GM23338 (cell line): ENCODE data around the gene PCDHGA9. TPM values are rescaled to one million over a fixed set of nuclear protein-coding genes. Genes with fewer than 3 reads are reported as not detected.

Experiments
- ATAC-seq: fragments of 200-7000 bp; cut with Tn5 transposase; 3 replicates; pipeline ENCODE4 v1.9.1; 2020
- DNase-seq: peaks from one replicate; pipeline ENCODE4 v3.0.0-alpha.2; 2015; ENCODE audit warnings: low spot score
- H2AFZ ChIP-seq: fragments of 200-600 bp; sonication (generic); 2 replicates; pipeline ENCODE4 v1.8.0; 2016; ENCODE audit warnings: antibody characterized with exemption, mild to moderate bottlenecking, moderate library complexity
- H3F3A ChIP-seq: fragments of 200-600 bp; sonication (generic); replicated peaks from 2 replicates; pipeline ENCODE4 v1.8.0; 2017; ENCODE audit warnings: antibody characterized with exemption, mixed run types, low read depth
- H3K27ac ChIP-seq: fragments of 200-600 bp; sonication (generic); 2 replicates; pipeline ENCODE4 v1.6.1; 2016; ENCODE audit warnings: low read depth
- H3K27me3 ChIP-seq: fragments of 200-600 bp; sonication (generic); 2 replicates; pipeline ENCODE4 v1.8.0; 2016; ENCODE audit warnings: mild to moderate bottlenecking, mixed run types, moderate library complexity; ENCODE audit not compliant: insufficient read depth
- H3K36me3 ChIP-seq: fragments of 200-600 bp; sonication (generic); 2 replicates; pipeline ENCODE4 v1.8.0; 2016; ENCODE audit warnings: mild to moderate bottlenecking; ENCODE audit not compliant: insufficient read depth
- H3K4me1 ChIP-seq: fragments of 200-600 bp; sonication (generic); 2 replicates; pipeline ENCODE4 v1.8.0; 2016; ENCODE audit warnings: mild to moderate bottlenecking, moderate library complexity; ENCODE audit not compliant: insufficient read depth
- H3K4me2 ChIP-seq: fragments of 200-600 bp; sonication (generic); 2 replicates; pipeline ENCODE4 v1.7.1; 2017; ENCODE audit warnings: mixed run types
- H3K4me3 ChIP-seq: fragments of 200-600 bp; sonication (generic); 2 replicates; pipeline ENCODE4 v1.6.1; 2016; ENCODE audit warnings: mixed run types
- H3K79me2 ChIP-seq: fragments of 200-600 bp; sonication (generic); replicated peaks from 2 replicates; pipeline ENCODE4 v1.8.0; 2017; ENCODE audit warnings: mild to moderate bottlenecking; ENCODE audit not compliant: insufficient read depth
- H3K9me2 ChIP-seq: fragments of 200-600 bp; sonication (generic); 2 replicates; pipeline ENCODE4 v1.8.0; 2017; ENCODE audit not compliant: insufficient read depth
- H4K20me1 ChIP-seq: fragments of 200-600 bp; sonication (generic); replicated peaks from 2 replicates; pipeline ENCODE4 v1.8.0; 2017; ENCODE audit warnings: mild to moderate bottlenecking; ENCODE audit not compliant: insufficient read depth
- H3K27ac Mint-ChIP-seq: 2 replicates; pipeline ENCODE4 v1.8.0; 2020; ENCODE audit warnings: inconsistent platforms, mild to moderate bottlenecking, moderate library complexity, mixed read lengths
- H3K27me3 Mint-ChIP-seq: 3 replicates; pipeline ENCODE4 v1.8.0; 2022; ENCODE audit warnings: low read depth, mild to moderate bottlenecking, moderate library complexity, mixed read lengths, inconsistent platforms; ENCODE audit not compliant: insufficient read depth, poor library complexity
- H3K36me3 Mint-ChIP-seq: 3 replicates; pipeline ENCODE4 v1.8.0; 2021; ENCODE audit warnings: low read depth, mild to moderate bottlenecking, inconsistent platforms, moderate library complexity, mixed read lengths
- H3K4me1 Mint-ChIP-seq: 3 replicates; pipeline ENCODE4 v1.8.0; 2020; ENCODE audit warnings: mild to moderate bottlenecking, inconsistent platforms, mixed read lengths
- H3K4me3 Mint-ChIP-seq: 3 replicates; pipeline ENCODE4 v1.8.0; 2021; ENCODE audit warnings: moderate library complexity, mild to moderate bottlenecking, inconsistent platforms, mixed read lengths
- H3K9me3 Mint-ChIP-seq: 3 replicates; pipeline ENCODE4 v1.8.0; 2020; ENCODE audit warnings: moderate library complexity, mild to moderate bottlenecking, inconsistent platforms, mixed read lengths
- ETS1 ChIP-seq: IDR thresholded peaks from 2 replicates; pipeline ENCODE4 v1.6.1; 2016; ENCODE audit warnings: antibody characterized with exemption
- EZH2 ChIP-seq: fragments of 200-600 bp; sonication (generic); IDR thresholded peaks from one replicate; pipeline ENCODE4 v1.8.0; 2017; ENCODE audit warnings: antibody characterized with exemption, mild to moderate bottlenecking, low read depth; ENCODE audit not compliant: unreplicated experiment
- REST ChIP-seq: IDR thresholded peaks from one replicate; pipeline ENCODE4 v1.6.1; 2018; ENCODE audit warnings: antibody characterized with exemption; ENCODE audit not compliant: unreplicated experiment
- STAT1 ChIP-seq: IDR thresholded peaks from one replicate; pipeline ENCODE4 v1.6.1; 2016; ENCODE audit warnings: antibody characterized with exemption; ENCODE audit not compliant: unreplicated experiment
- polyA plus RNA-seq: library from polyadenylated mRNA; unstranded; fragments of >200 nt; fragmentation: Nextera tagmentation; extraction: Ambion mirVana; gene quantifications from 2 replicates; pipeline ENCODE4 v1.2.1, GENCODE V29; 2016
- total RNA-seq: library from RNA; depleted of rRNA; stranded (reverse); fragments of >200 nt; shearing (Covaris generic); gene quantifications from 2 replicates; pipeline ENCODE4 v1.2.3, GENCODE V29; 2014
- TF ChIP-seq, protein P1 (sequence below), 2 experiments: fragments of 200-600 bp in 1 of 2; sonication (generic) in 1 of 2; conservative IDR thresholded peaks; 2 replicates each; pipeline versions ENCODE4 v1.5.1 to v1.6.1; 2016 to 2017; ENCODE audit warnings: antibody characterized with exemption in 2 of 2, low read depth in 2 of 2, mild to moderate bottlenecking in 2 of 2, moderate library complexity in 1 of 2
- TF ChIP-seq, protein P2 (sequence below): fragments of 250-450 bp; sonication (Bioruptor Pico); IDR thresholded peaks from 2 replicates; pipeline ENCODE4 v1.5.0; 2020; ENCODE audit warnings: mild to moderate bottlenecking, moderate library complexity

Gene PCDHGA9
- total and polyA plus RNA-seq, 2 experiments from 2014 or later = 0.50 to 5.5 TPM

GRCh38 chr5:141412854-141413539, 10.4 kb downstream of the PCDHGA9 start, which contains the start of gene PCDHGA10:
PCDHGA10 (plus strand) TSS chr5:141412987; CDS start chr5:141413176, 189 bp downstream.
- Histone ChIP-seq H3K27me3 (peaks cover 8% of the 10 kb centered on the region), H3K27ac (no peak within 1 kb of the TSS), H4K20me1 (peaks cover 7% of the 10 kb centered on the region; the same call in 1 of the 2 replicates), H3K79me2 (0 out of 2 replicates have a peak, but pooled peaks cover 4% of the 10 kb centered on the region), H2AFZ (peak within 1 kb of the TSS; percentile 57), H3K36me3 (no peaks in the 10 kb centered on the region), H3K4me3 (peak within 1 kb of the TSS; percentile 40; the same call in 1 of the 2 replicates), H3K9me2 (no peaks in the 10 kb centered on the region), H3K4me2 (peak within 1 kb of the TSS; percentile 45; the same call in 1 of the 2 replicates), H3K4me1 (peaks cover 5% of the 10 kb centered on the region), H3F3A (no peaks in the 10 kb centered on the region)
- H3K4me3 Mint-ChIP-seq = peak within 1 kb of the TSS; percentile 90
- peak; percentile 92 for DNase-seq
- H3K36me3 Mint-ChIP-seq = peaks cover 46% of the 10 kb centered on the region
- peak within 1 kb of the TSS; percentile 89 for H3K27ac Mint-ChIP-seq
- peaks cover 23% of the 10 kb centered on the region for H3K27me3 Mint-ChIP-seq
- H3K9me3 Mint-ChIP-seq = peaks cover 43% of the 10 kb centered on the region
- peaks cover 16% of the 10 kb centered on the region for H3K4me1 Mint-ChIP-seq
- ATAC-seq = peak; percentile 57
- TF ChIP-seq REST = no peak
- TF ChIP-seq, protein P1, sequence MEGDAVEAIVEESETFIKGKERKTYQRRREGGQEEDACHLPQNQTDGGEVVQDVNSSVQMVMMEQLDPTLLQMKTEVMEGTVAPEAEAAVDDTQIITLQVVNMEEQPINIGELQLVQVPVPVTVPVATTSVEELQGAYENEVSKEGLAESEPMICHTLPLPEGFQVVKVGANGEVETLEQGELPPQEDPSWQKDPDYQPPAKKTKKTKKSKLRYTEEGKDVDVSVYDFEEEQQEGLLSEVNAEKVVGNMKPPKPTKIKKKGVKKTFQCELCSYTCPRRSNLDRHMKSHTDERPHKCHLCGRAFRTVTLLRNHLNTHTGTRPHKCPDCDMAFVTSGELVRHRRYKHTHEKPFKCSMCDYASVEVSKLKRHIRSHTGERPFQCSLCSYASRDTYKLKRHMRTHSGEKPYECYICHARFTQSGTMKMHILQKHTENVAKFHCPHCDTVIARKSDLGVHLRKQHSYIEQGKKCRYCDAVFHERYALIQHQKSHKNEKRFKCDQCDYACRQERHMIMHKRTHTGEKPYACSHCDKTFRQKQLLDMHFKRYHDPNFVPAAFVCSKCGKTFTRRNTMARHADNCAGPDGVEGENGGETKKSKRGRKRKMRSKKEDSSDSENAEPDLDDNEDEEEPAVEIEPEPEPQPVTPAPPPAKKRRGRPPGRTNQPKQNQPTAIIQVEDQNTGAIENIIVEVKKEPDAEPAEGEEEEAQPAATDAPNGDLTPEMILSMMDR (conservative IDR thresholded peaks at IDR 0.05; ENCODE audit: low read depth in 2 of 2) = peak; percentile 71 to 74

- no peaks in the 10 kb centered on the region for H3F3A ChIP-seq
- H2AFZ ChIP-seq = no peak overlapping the region; the same call in 1 of the 2 replicates
- DNase-seq (no peak), ATAC-seq (peak; percentile 65)
- H3K4me3 Mint-ChIP-seq = peak overlapping the region; percentile 90
- H3K4me3 ChIP-seq = peak overlapping the region; percentile 40; the same call in 1 of the 2 replicates
- H3K4me1 Mint-ChIP-seq = peaks cover 17% of the 10 kb centered on the region
- H3K4me1 ChIP-seq = peaks cover 2% of the 10 kb centered on the region
- H3K27me3 ChIP-seq = peaks cover 12% of the 10 kb centered on the region
- no peaks in the 10 kb centered on the region for H3K9me2 ChIP-seq
- H3K36me3 Mint-ChIP-seq = peaks cover 50% of the 10 kb centered on the region
- 0 out of 2 replicates have a peak, but pooled peaks cover 2% of the 10 kb centered on the region for H3K79me2 ChIP-seq
- H3K9me3 Mint-ChIP-seq = peaks cover 47% of the 10 kb centered on the region
- no peak overlapping the region for H3K27ac ChIP-seq
- no peaks in the 10 kb centered on the region for H3K36me3 ChIP-seq
- H3K4me2 ChIP-seq = peak overlapping the region; percentile 45; the same call in 1 of the 2 replicates
- peak overlapping the region; percentile 89; the same call in 1 of the 2 replicates for H3K27ac Mint-ChIP-seq
- peaks cover 7% of the 10 kb centered on the region; the same call in 1 of the 2 replicates for H4K20me1 ChIP-seq
- H3K27me3 Mint-ChIP-seq = peaks cover 28% of the 10 kb centered on the region
- TF ChIP-seq, protein P2, sequence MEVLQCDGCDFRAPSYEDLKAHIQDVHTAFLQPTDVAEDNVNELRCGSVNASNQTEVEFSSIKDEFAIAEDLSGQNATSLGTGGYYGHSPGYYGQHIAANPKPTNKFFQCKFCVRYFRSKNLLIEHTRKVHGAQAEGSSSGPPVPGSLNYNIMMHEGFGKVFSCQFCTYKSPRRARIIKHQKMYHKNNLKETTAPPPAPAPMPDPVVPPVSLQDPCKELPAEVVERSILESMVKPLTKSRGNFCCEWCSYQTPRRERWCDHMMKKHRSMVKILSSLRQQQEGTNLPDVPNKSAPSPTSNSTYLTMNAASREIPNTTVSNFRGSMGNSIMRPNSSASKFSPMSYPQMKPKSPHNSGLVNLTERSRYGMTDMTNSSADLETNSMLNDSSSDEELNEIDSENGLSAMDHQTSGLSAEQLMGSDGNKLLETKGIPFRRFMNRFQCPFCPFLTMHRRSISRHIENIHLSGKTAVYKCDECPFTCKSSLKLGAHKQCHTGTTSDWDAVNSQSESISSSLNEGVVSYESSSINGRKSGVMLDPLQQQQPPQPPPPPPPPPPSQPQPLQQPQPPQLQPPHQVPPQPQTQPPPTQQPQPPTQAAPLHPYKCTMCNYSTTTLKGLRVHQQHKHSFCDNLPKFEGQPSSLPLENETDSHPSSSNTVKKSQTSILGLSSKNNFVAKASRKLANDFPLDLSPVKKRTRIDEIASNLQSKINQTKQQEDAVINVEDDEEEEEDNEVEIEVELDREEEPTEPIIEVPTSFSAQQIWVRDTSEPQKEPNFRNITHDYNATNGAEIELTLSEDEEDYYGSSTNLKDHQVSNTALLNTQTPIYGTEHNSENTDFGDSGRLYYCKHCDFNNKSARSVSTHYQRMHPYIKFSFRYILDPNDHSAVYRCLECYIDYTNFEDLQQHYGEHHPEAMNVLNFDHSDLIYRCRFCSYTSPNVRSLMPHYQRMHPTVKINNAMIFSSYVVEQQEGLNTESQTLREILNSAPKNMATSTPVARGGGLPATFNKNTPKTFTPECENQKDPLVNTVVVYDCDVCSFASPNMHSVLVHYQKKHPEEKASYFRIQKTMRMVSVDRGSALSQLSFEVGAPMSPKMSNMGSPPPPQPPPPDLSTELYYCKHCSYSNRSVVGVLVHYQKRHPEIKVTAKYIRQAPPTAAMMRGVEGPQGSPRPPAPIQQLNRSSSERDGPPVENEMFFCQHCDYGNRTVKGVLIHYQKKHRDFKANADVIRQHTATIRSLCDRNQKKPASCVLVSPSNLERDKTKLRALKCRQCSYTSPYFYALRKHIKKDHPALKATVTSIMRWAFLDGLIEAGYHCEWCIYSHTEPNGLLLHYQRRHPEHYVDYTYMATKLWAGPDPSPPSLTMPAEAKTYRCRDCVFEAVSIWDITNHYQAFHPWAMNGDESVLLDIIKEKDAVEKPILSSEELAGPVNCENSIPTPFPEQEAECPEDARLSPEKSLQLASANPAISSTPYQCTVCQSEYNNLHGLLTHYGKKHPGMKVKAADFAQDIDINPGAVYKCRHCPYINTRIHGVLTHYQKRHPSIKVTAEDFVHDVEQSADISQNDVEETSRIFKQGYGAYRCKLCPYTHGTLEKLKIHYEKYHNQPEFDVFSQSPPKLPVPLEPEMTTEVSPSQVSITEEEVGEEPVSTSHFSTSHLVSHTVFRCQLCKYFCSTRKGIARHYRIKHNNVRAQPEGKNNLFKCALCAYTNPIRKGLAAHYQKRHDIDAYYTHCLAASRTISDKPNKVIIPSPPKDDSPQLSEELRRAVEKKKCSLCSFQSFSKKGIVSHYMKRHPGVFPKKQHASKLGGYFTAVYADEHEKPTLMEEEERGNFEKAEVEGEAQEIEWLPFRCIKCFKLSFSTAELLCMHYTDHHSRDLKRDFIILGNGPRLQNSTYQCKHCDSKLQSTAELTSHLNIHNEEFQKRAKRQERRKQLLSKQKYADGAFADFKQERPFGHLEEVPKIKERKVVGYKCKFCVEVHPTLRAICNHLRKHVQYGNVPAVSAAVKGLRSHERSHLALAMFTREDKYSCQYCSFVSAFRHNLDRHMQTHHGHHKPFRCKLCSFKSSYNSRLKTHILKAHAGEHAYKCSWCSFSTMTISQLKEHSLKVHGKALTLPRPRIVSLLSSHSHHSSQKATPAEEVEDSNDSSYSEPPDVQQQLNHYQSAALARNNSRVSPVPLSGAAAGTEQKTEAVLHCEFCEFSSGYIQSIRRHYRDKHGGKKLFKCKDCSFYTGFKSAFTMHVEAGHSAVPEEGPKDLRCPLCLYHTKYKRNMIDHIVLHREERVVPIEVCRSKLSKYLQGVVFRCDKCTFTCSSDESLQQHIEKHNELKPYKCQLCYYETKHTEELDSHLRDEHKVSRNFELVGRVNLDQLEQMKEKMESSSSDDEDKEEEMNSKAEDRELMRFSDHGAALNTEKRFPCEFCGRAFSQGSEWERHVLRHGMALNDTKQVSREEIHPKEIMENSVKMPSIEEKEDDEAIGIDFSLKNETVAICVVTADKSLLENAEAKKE (CRISPR knock-in tag) = no peak
- TF ChIP-seq STAT1 = no peak
- no peak for TF ChIP-seq ETS1
- TF ChIP-seq EZH2 = no peak
Measured at GRCh38 chr5:141413540-141414069, 11.0 kb downstream of the PCDHGA9 start.
